GM21737 (cell line): Measurements from ENCODE around the gene FNDC3B.

Experiments
- ATAC-seq: cut with Tn5 transposase; IDR thresholded peaks from one replicate; pipeline ENCODE4 v1.9.1; 2021; ENCODE audit warnings: mild to moderate bottlenecking, moderate library complexity; ENCODE audit not compliant: unreplicated experiment

The FNDC3B gene

GRCh38 chr3:172132159-172132586 is 92.8 kb downstream of the FNDC3B start:
- ATAC-seq = no peak

GRCh38 chr3:172132721-172133311 is 93.4 kb downstream of the FNDC3B start:
- ATAC-seq = no peak

GRCh38 chr3:172133838-172134237 is 94.5 kb downstream of the FNDC3B start:
- ATAC-seq = no peak

GRCh38 chr3:172134352-172134751 is 95.0 kb downstream of the FNDC3B start:
- peak; percentile 48 for ATAC-seq

GRCh38 chr3:172135185-172135584 is 95.8 kb downstream of the FNDC3B start:
- ATAC-seq = no peak

- no peak for ATAC-seq
Observed at GRCh38 chr3:172135820-172136219, 96.4 kb downstream of the FNDC3B start.

- ATAC-seq = no peak
Observed at GRCh38 chr3:172136330-172136729, 97.0 kb downstream of the FNDC3B start.

GRCh38 chr3:172137287-172138192 is 98.2 kb downstream of the FNDC3B start:
- ATAC-seq = no peak

GRCh38 chr3:172138193-172138537 is 98.8 kb downstream of the FNDC3B start:
- ATAC-seq = no peak

GRCh38 chr3:172138792-172139507 is 99.6 kb downstream of the FNDC3B start:
- ATAC-seq = no peak

- no peak for ATAC-seq
Observed at GRCh38 chr3:172139528-172140276, 100.3 kb downstream of the FNDC3B start.

GRCh38 chr3:172140499-172141391 is 101.4 kb downstream of the FNDC3B start:
- ATAC-seq = no peak

GRCh38 chr3:172142051-172142863 is 102.9 kb downstream of the FNDC3B start:
- ATAC-seq = peak; percentile 80

GRCh38 chr3:172142864-172143451 is 103.6 kb downstream of the FNDC3B start:
- ATAC-seq = no peak

- no peak for ATAC-seq
Observed at GRCh38 chr3:172143739-172144497, 104.5 kb downstream of the FNDC3B start.

GRCh38 chr3:172144601-172145000 is 105.2 kb downstream of the FNDC3B start:
- no peak for ATAC-seq

- ATAC-seq = no peak
Observed at GRCh38 chr3:172145031-172145686, 105.8 kb downstream of the FNDC3B start.

GRCh38 chr3:172146349-172146748 is 107.0 kb downstream of the FNDC3B start:
- ATAC-seq = no peak
